ENCODE results near the gene MSL3B.

MSL3B gene

GRCh38 chr2:233848276-233848675, 19.9 kb downstream of the MSL3B start:
- Histone ChIP-seq H3K36me3 (no peaks in the 10 kb centered on the region), H3K4me3 (no peak overlapping the region), H3K27me3 (no peaks in the 10 kb centered on the region), H3K4me1 (peaks cover 0 to 3% (median under 1%) of the 10 kb centered on the region in 4 donors), H3K27ac (no peak overlapping the region), H3K9me3 (no peaks in the 10 kb centered on the region)
- TF ChIP-seq POLR2AphosphoS5 (IDR thresholded peaks at IDR 0.05) = no peak
- TF ChIP-seq CTCF (IDR thresholded peaks at IDR 0.05) = no peak
- TF ChIP-seq POLR2A (IDR thresholded peaks at IDR 0.05) = no peak
- no peak for TF ChIP-seq EP300 (IDR thresholded peaks at IDR 0.05; ENCODE audit: low read depth)
- DNase-seq = no peak
- intact Hi-C loops (cut with DNase I; ENCODE audit: low total_unique reads) (no loop called here), in situ Hi-C loops (cut with MboI; ENCODE audit: low pct_ligation_motif_present in 1 of 4, low pct_unique_long_range_greater_than_20kb in 1 of 4, low sequenced_read_pairs in 3 of 4) (loop anchor here in 1 of 4 donors (25.0 kb wide), 1 partner anchor 386 kb away; no protein-coding TSS in a partner anchor)
- WGBS, 2 donors (ENCODE audit: low coverage in 1 of 2) = 92% methylated on average over 4 to 13 of the region's 13 CpGs

DNA sequence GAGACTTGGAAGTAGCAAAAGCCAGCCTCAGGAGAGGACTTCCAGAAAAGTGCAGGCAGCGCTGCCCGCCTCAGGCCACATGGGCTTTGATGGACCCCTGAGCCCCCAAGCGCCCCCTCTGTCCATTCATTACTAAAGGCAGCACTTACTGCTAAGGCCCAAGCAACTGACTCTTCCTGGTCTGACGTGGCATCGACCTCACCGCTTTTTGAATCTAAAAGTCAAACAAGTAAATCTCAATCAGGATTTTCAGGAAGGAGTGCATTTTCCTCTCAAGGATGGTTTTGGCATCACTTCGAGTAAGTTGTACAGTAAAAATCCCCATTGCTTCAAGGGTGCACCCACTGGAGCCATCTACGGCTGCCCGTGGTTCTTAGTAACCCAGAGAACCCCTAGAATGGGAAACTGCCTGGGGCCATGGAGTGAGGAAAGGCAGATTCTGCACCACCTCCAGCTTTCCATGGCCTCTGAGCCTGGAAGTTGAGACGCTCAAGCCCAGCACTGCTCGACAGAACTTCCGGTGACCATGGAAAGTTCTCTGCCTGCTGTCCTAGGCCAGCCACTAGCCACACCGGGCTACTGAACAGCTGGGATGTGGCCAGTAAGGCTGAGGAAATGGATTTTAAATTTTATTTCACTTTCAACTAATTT, 20.8 kb downstream of the MSL3B start:
- WGBS, 2 donors (ENCODE audit: low coverage in 1 of 2) = 96% methylated on average over 13 of the region's 13 CpGs; no CpG with 5 or more reads in 1 of the 2 donors
- TF ChIP-seq POLR2A (IDR thresholded peaks at IDR 0.05) (no peak), POLR2AphosphoS5 (IDR thresholded peaks at IDR 0.05) (no peak), CTCF (IDR thresholded peaks at IDR 0.05) (no peak), EP300 (IDR thresholded peaks at IDR 0.05; ENCODE audit: low read depth) (no peak)
- Histone ChIP-seq H3K4me1 (no peaks in the 10 kb centered on the region), H3K4me3 (no peak overlapping the region), H3K9me3 (no peaks in the 10 kb centered on the region), H3K36me3 (no peaks in the 10 kb centered on the region), H3K27ac (no peak overlapping the region), H3K27me3 (no peaks in the 10 kb centered on the region)
- intact Hi-C loops (cut with DNase I; ENCODE audit: low total_unique reads) (no loop called here), in situ Hi-C loops (cut with MboI; ENCODE audit: low pct_ligation_motif_present in 1 of 4, low pct_unique_long_range_greater_than_20kb in 1 of 4, low sequenced_read_pairs in 3 of 4) (loop anchor here in 1 of 4 donors (25.0 kb wide), 1 partner anchor 385 kb away; no protein-coding TSS in a partner anchor)
- no peak for DNase-seq

- no peaks in the 10 kb centered on the region for H3K36me3 ChIP-seq
- TF ChIP-seq POLR2AphosphoS5 (IDR thresholded peaks at IDR 0.05) (no peak), EP300 (IDR thresholded peaks at IDR 0.05; ENCODE audit: low read depth) (no peak), CTCF (IDR thresholded peaks at IDR 0.05) (no peak)
- no peaks in the 10 kb centered on the region for H3K4me1 ChIP-seq
- intact Hi-C loops (cut with DNase I; ENCODE audit: low total_unique reads) = no loop called here
- H3K27ac ChIP-seq = no peak overlapping the region
- no peak for DNase-seq
- in situ Hi-C loops (cut with MboI; ENCODE audit: low pct_ligation_motif_present in 1 of 4, low pct_unique_long_range_greater_than_20kb in 1 of 4, low sequenced_read_pairs in 3 of 4) = loop anchor here in 1 of 4 donors (25.0 kb wide), 1 partner anchor 384 kb away; no protein-coding TSS in a partner anchor
- no peaks in the 10 kb centered on the region for H3K27me3 ChIP-seq
- 90 to 100% methylated on average over 2 to 16 of the region's 16 CpGs for WGBS, 2 donors (ENCODE audit: low coverage in 1 of 2)
- no peaks in the 10 kb centered on the region for H3K9me3 ChIP-seq
- H3K4me3 ChIP-seq = no peak overlapping the region
Observed at GRCh38 chr2:233846387-233847247, 21.6 kb downstream of the MSL3B start.

GRCh38 chr2:233845301-233846060, 22.7 kb downstream of the MSL3B start:
- no peaks in the 10 kb centered on the region for H3K36me3 ChIP-seq
- intact Hi-C loops (cut with DNase I; ENCODE audit: low total_unique reads) = no loop called here
- WGBS, 2 donors (ENCODE audit: low coverage in 1 of 2) = 100% methylated on average over 1 of the region's 1 CpG

More at GRCh38 chr2:233845301-233846060, 22.7 kb downstream of the MSL3B start:
- TF ChIP-seq POLR2A (IDR thresholded peaks at IDR 0.05) (no peak), EP300 (IDR thresholded peaks at IDR 0.05; ENCODE audit: low read depth) (no peak), POLR2AphosphoS5 (IDR thresholded peaks at IDR 0.05) (no peak), CTCF (IDR thresholded peaks at IDR 0.05) (no peak)
- Histone ChIP-seq H3K27me3 (no peaks in the 10 kb centered on the region), H3K4me3 (no peak overlapping the region), H3K9me3 (no peaks in the 10 kb centered on the region), H3K4me1 (no peaks in the 10 kb centered on the region), H3K27ac (no peak overlapping the region)
- in situ Hi-C loops (cut with MboI; ENCODE audit: low pct_ligation_motif_present in 1 of 4, low pct_unique_long_range_greater_than_20kb in 1 of 4, low sequenced_read_pairs in 3 of 4) = loop anchor here in 1 of 4 donors (25.0 kb wide), 1 partner anchor 383 kb away; no protein-coding TSS in a partner anchor
- no peak for DNase-seq

All from transverse colon (tissue), 4 donors.